ENCODE data around the gene HMX1.

GRCh38 chr4:8861576-8862295 lies 9.9 kb downstream of the HMX1 start:
- TF ChIP-seq EZH2 (IDR thresholded peaks at IDR 0.05; ENCODE audit: low read depth, unreplicated experiment) (peak; percentile 83), POLR2AphosphoS5 (IDR thresholded peaks at IDR 0.05; ENCODE audit: low read depth) (no peak), EZH2phosphoT487 (IDR thresholded peaks at IDR 0.05; ENCODE audit: unreplicated experiment) (peak; percentile 94), CREB1 (CRISPR knock-in tag; IDR thresholded peaks at IDR 0.05; ENCODE audit: low read depth) (no peak), NANOG (IDR thresholded peaks at IDR 0.05; ENCODE audit: borderline replicate concordance) (no peak), JUNB (IDR thresholded peaks at IDR 0.05; ENCODE audit: unreplicated experiment) (no peak), ZNF331 (CRISPR knock-in tag; IDR thresholded peaks at IDR 0.05; ENCODE audit: low read depth) (no peak), ZNF462 (CRISPR knock-in tag; IDR thresholded peaks at IDR 0.05) (no peak), ZNF114 (CRISPR knock-in tag; IDR thresholded peaks at IDR 0.05) (no peak), STAT1 (IDR thresholded peaks at IDR 0.05; ENCODE audit: unreplicated experiment) (no peak)
- TF ChIP-seq, protein P1, sequence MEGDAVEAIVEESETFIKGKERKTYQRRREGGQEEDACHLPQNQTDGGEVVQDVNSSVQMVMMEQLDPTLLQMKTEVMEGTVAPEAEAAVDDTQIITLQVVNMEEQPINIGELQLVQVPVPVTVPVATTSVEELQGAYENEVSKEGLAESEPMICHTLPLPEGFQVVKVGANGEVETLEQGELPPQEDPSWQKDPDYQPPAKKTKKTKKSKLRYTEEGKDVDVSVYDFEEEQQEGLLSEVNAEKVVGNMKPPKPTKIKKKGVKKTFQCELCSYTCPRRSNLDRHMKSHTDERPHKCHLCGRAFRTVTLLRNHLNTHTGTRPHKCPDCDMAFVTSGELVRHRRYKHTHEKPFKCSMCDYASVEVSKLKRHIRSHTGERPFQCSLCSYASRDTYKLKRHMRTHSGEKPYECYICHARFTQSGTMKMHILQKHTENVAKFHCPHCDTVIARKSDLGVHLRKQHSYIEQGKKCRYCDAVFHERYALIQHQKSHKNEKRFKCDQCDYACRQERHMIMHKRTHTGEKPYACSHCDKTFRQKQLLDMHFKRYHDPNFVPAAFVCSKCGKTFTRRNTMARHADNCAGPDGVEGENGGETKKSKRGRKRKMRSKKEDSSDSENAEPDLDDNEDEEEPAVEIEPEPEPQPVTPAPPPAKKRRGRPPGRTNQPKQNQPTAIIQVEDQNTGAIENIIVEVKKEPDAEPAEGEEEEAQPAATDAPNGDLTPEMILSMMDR (conservative IDR thresholded peaks at IDR 0.05; ENCODE audit: low read depth in 2 of 2), result no peak
- TF ChIP-seq, protein P2, sequence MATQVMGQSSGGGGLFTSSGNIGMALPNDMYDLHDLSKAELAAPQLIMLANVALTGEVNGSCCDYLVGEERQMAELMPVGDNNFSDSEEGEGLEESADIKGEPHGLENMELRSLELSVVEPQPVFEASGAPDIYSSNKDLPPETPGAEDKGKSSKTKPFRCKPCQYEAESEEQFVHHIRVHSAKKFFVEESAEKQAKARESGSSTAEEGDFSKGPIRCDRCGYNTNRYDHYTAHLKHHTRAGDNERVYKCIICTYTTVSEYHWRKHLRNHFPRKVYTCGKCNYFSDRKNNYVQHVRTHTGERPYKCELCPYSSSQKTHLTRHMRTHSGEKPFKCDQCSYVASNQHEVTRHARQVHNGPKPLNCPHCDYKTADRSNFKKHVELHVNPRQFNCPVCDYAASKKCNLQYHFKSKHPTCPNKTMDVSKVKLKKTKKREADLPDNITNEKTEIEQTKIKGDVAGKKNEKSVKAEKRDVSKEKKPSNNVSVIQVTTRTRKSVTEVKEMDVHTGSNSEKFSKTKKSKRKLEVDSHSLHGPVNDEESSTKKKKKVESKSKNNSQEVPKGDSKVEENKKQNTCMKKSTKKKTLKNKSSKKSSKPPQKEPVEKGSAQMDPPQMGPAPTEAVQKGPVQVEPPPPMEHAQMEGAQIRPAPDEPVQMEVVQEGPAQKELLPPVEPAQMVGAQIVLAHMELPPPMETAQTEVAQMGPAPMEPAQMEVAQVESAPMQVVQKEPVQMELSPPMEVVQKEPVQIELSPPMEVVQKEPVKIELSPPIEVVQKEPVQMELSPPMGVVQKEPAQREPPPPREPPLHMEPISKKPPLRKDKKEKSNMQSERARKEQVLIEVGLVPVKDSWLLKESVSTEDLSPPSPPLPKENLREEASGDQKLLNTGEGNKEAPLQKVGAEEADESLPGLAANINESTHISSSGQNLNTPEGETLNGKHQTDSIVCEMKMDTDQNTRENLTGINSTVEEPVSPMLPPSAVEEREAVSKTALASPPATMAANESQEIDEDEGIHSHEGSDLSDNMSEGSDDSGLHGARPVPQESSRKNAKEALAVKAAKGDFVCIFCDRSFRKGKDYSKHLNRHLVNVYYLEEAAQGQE (IDR thresholded peaks at IDR 0.05; ENCODE audit: unreplicated experiment), result no peak
- TF ChIP-seq, protein P3, sequence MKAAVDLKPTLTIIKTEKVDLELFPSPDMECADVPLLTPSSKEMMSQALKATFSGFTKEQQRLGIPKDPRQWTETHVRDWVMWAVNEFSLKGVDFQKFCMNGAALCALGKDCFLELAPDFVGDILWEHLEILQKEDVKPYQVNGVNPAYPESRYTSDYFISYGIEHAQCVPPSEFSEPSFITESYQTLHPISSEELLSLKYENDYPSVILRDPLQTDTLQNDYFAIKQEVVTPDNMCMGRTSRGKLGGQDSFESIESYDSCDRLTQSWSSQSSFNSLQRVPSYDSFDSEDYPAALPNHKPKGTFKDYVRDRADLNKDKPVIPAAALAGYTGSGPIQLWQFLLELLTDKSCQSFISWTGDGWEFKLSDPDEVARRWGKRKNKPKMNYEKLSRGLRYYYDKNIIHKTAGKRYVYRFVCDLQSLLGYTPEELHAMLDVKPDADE (IDR thresholded peaks at IDR 0.05), result no peak
